ENCODE measurements around the gene DNM3.

The DNM3 gene

GRCh38 chr1:172272087-172272486 lies 430.8 kb downstream of the DNM3 start:
- Histone ChIP-seq H3K9me2 (ENCODE audit: low read depth, low read length) (no peaks in the 10 kb centered on the region), H3K4me3 (ENCODE audit: low read depth, low read length, poor library complexity, severe bottlenecking) (no peak overlapping the region), H3K4me2 (ENCODE audit: low read length) (no peak overlapping the region), H3K36me3 (ENCODE audit: insufficient read depth, low read length) (no peaks in the 10 kb centered on the region), H3K27me3 (ENCODE audit: insufficient read depth, low read length) (no peaks in the 10 kb centered on the region), H3K9ac (ENCODE audit: low read length) (no peak overlapping the region), H3K4me1 (ENCODE audit: insufficient read depth, low read length, severe bottlenecking) (peaks cover 9% of the 10 kb centered on the region), H3K79me2 (ENCODE audit: insufficient read depth, low read length) (no peaks in the 10 kb centered on the region), H3F3A (ENCODE audit: insufficient read depth, low read length) (no peaks in the 10 kb centered on the region), H2AFZ (ENCODE audit: low read length) (no peak overlapping the region), H3K27ac (ENCODE audit: low read depth, low read length, poor library complexity, severe bottlenecking) (no peak overlapping the region), H3K9me3 (ENCODE audit: low read length) (no peaks in the 10 kb centered on the region), H4K20me1 (ENCODE audit: insufficient read depth, low read length) (no peaks in the 10 kb centered on the region)
- TF ChIP-seq, protein P1, sequence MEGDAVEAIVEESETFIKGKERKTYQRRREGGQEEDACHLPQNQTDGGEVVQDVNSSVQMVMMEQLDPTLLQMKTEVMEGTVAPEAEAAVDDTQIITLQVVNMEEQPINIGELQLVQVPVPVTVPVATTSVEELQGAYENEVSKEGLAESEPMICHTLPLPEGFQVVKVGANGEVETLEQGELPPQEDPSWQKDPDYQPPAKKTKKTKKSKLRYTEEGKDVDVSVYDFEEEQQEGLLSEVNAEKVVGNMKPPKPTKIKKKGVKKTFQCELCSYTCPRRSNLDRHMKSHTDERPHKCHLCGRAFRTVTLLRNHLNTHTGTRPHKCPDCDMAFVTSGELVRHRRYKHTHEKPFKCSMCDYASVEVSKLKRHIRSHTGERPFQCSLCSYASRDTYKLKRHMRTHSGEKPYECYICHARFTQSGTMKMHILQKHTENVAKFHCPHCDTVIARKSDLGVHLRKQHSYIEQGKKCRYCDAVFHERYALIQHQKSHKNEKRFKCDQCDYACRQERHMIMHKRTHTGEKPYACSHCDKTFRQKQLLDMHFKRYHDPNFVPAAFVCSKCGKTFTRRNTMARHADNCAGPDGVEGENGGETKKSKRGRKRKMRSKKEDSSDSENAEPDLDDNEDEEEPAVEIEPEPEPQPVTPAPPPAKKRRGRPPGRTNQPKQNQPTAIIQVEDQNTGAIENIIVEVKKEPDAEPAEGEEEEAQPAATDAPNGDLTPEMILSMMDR (IDR thresholded peaks at IDR 0.05; ENCODE audit: low read length) = no peak
- TF ChIP-seq EZH2 (IDR thresholded peaks at IDR 0.05; ENCODE audit: borderline replicate concordance, low read length) = no peak

DNA sequence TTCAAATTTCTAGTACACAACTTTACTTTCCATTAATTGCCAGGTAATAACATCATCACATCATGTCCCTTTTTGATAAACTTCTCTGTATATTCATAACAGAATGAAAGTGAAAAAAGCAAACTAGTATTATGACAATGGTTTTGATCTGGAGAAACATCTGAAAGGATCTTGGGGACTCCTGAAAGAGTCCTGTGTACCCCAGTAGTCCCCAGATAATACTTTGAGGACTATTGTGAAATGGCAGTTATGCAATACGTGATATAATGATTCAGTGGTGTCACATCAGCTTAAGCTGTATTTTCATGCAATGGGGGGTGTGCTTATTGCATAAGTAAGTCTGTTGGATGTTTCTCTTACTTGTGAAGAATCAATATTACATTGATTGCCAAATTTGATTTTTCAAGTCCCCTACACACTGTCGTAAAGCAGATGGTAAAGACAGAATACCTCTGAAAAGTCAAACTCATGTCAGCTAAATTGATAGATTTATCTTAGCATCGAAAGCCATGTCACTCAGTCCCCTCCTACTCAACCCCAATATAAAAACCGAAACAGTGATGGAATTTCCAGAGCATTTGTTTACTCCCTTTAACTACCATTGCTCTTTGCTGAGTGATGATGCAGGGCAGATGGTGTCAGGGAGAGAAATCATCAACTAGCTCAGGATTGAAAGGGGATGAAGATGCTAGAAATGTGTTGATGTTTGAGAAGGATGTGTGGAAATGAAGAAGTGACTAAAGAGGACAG lies 432.5 kb downstream of the DNM3 start:
- Histone ChIP-seq H3K27me3 (ENCODE audit: insufficient read depth, low read length) (no peaks in the 10 kb centered on the region), H3K79me2 (ENCODE audit: insufficient read depth, low read length) (no peaks in the 10 kb centered on the region), H3F3A (ENCODE audit: insufficient read depth, low read length) (no peaks in the 10 kb centered on the region), H3K27ac (ENCODE audit: low read depth, low read length, poor library complexity, severe bottlenecking) (no peak overlapping the region), H2AFZ (ENCODE audit: low read length) (no peak overlapping the region), H3K9me3 (ENCODE audit: low read length) (no peaks in the 10 kb centered on the region), H4K20me1 (ENCODE audit: insufficient read depth, low read length) (no peaks in the 10 kb centered on the region), H3K4me2 (ENCODE audit: low read length) (no peak overlapping the region), H3K4me1 (ENCODE audit: insufficient read depth, low read length, severe bottlenecking) (peaks cover 9% of the 10 kb centered on the region), H3K9me2 (ENCODE audit: low read depth, low read length) (no peaks in the 10 kb centered on the region), H3K4me3 (ENCODE audit: low read depth, low read length, poor library complexity, severe bottlenecking) (no peak overlapping the region), H3K9ac (ENCODE audit: low read length) (no peak overlapping the region), H3K36me3 (ENCODE audit: insufficient read depth, low read length) (no peaks in the 10 kb centered on the region)
- TF ChIP-seq, protein P1 (IDR thresholded peaks at IDR 0.05; ENCODE audit: low read length) = no peak
- TF ChIP-seq EZH2 (IDR thresholded peaks at IDR 0.05; ENCODE audit: borderline replicate concordance, low read length) = no peak

DNA sequence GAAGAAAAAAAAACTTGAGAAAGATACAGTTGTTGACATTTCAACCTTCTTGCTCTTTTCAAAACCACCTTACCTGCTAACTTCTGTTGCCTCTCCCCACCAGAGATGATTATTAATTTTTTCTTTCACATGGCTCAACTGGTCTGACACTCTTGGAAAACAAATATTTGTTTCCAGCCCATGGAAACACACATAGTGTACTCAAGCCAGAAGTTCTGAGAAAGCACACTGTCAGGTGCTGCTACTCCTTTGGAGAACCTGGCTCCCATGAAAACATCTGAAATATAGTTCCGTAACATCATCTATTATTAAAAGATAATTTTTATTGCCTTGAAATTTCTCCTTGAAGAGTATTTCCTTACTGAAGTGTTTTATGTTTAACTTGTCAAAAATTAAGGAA lies 434.2 kb downstream of the DNM3 start:
- Histone ChIP-seq H3F3A (ENCODE audit: insufficient read depth, low read length) (no peaks in the 10 kb centered on the region), H3K9ac (ENCODE audit: low read length) (no peak overlapping the region), H3K9me2 (ENCODE audit: low read depth, low read length) (no peaks in the 10 kb centered on the region), H3K27me3 (ENCODE audit: insufficient read depth, low read length) (no peaks in the 10 kb centered on the region), H3K4me2 (ENCODE audit: low read length) (no peak overlapping the region), H3K36me3 (ENCODE audit: insufficient read depth, low read length) (no peaks in the 10 kb centered on the region), H3K4me1 (ENCODE audit: insufficient read depth, low read length, severe bottlenecking) (peaks cover 8% of the 10 kb centered on the region), H3K9me3 (ENCODE audit: low read length) (no peaks in the 10 kb centered on the region), H3K4me3 (ENCODE audit: low read depth, low read length, poor library complexity, severe bottlenecking) (no peak overlapping the region), H3K27ac (ENCODE audit: low read depth, low read length, poor library complexity, severe bottlenecking) (no peak overlapping the region), H2AFZ (ENCODE audit: low read length) (no peak overlapping the region), H3K79me2 (ENCODE audit: insufficient read depth, low read length) (no peaks in the 10 kb centered on the region), H4K20me1 (ENCODE audit: insufficient read depth, low read length) (no peaks in the 10 kb centered on the region)
- TF ChIP-seq, protein P1 (IDR thresholded peaks at IDR 0.05; ENCODE audit: low read length) = no peak
- no peak for TF ChIP-seq EZH2 (IDR thresholded peaks at IDR 0.05; ENCODE audit: borderline replicate concordance, low read length)

All from OCI-LY1 (cell line).